GM12878 (cell line): ENCODE measurements around the gene CCDC187. TPM values are rescaled to one million over a fixed set of nuclear protein-coding genes. Genes with fewer than 3 reads are reported as not detected.

Experiments used
- EED ChIP-seq: sonication (generic); IDR thresholded peaks from 2 replicates; pipeline ENCODE4 v1.6.1; 2016; ENCODE audit warnings: antibody characterized with exemption, low read depth
- KDM1A ChIP-seq: fragments of 200-600 bp; sonication (generic); IDR thresholded peaks from 2 replicates; pipeline ENCODE4 v1.6.1; 2016; ENCODE audit warnings: borderline replicate concordance
- MYC ChIP-seq: IDR thresholded peaks from 2 replicates; pipeline ENCODE4 v1.6.1; 2011; ENCODE audit warnings: mild to moderate bottlenecking, low read length, moderate library complexity, inconsistent platforms; ENCODE audit not compliant: insufficient read depth, insufficient replicate concordance, insufficient read length, severe bottlenecking
- NFYA ChIP-seq: IDR thresholded peaks from 2 replicates; pipeline ENCODE4 v1.6.1; 2011; ENCODE audit warnings: low read depth, mild to moderate bottlenecking, low read length, improper control_type of control experiment, borderline replicate concordance
- POLR2A ChIP-seq: IDR thresholded peaks from 2 replicates; pipeline ENCODE4 v1.6.1; 2011; ENCODE audit warnings: low read depth, mild to moderate bottlenecking, low read length
- RAD21 ChIP-seq: IDR thresholded peaks from 2 replicates; pipeline ENCODE4 v1.6.1; 2011; ENCODE audit warnings: mild to moderate bottlenecking, low read depth, low read length, moderate library complexity; ENCODE audit not compliant: insufficient read depth
- SMAD5 ChIP-seq: IDR thresholded peaks from 2 replicates; pipeline ENCODE4 v1.6.1; 2016; ENCODE audit warnings: antibody characterized with exemption, low read depth
- SPI1 ChIP-seq: IDR thresholded peaks from 2 replicates; pipeline ENCODE4 v1.6.1; 2011; ENCODE audit warnings: low read depth, mild to moderate bottlenecking, low read length, moderate library complexity, borderline replicate concordance; ENCODE audit not compliant: insufficient read depth
- SUPT20H ChIP-seq: IDR thresholded peaks from 2 replicates; pipeline ENCODE4 v1.6.1; 2011; ENCODE audit warnings: low read depth, mild to moderate bottlenecking, low read length, moderate library complexity, borderline replicate concordance; ENCODE audit not compliant: control insufficient read depth
- TCF12 ChIP-seq: IDR thresholded peaks from 2 replicates; pipeline ENCODE4 v1.6.1; 2011; ENCODE audit warnings: low read depth, mild to moderate bottlenecking, low read length
- ZNF207 ChIP-seq: fragments of 450-650 bp; IDR thresholded peaks from 2 replicates; pipeline ENCODE4 v1.6.1; 2014; ENCODE audit warnings: antibody characterized with exemption, mild to moderate bottlenecking, borderline replicate concordance
- ZNF217 ChIP-seq: fragments of 450-650 bp; IDR thresholded peaks from 2 replicates; pipeline ENCODE4 v1.6.1; 2017; ENCODE audit warnings: antibody characterized with exemption, mild to moderate bottlenecking
- polyA plus RNA-seq, 11 experiments: library from polyadenylated mRNA; depleted of rRNA in 4 of 11; unstranded in 6 of 11; stranded (reverse) in 5 of 11; fragments of >200 nt; fragmentation: Nextera tagmentation in 4 of 11; fragmentation: Illumina TruSeq in 1 of 11; extraction: Ambion mirVana in 4 of 11; extraction: Trizol in 1 of 11; gene quantifications; 1 replicate in 1 of 11; 2 replicates in 10 of 11; pipeline versions ENCODE4 v1.2.1 to v1.2.3, GENCODE V29; 2011 to 2016; ENCODE audit warnings: inconsistent platforms in 2 of 11, missing spikeins in 2 of 11, low read depth in 1 of 11
- total RNA-seq, 4 experiments: library from RNA; depleted of rRNA in 3 of 4; stranded (reverse); fragments of >200 nt in 3 of 4; fragmentation: Illumina TruSeq in 1 of 4; extraction: Trizol in 1 of 4; gene quantifications; 2 replicates each; pipeline versions ENCODE4 v1.2.1 to v1.2.3, GENCODE V29; 2013 to 2021
- TF ChIP-seq, protein P1 (sequence below): fragments of 450-650 bp; IDR thresholded peaks from 2 replicates; pipeline ENCODE4 v1.6.1; 2016; ENCODE audit warnings: mild to moderate bottlenecking
- TF ChIP-seq, protein P2 (sequence below): fragments of 450-650 bp; IDR thresholded peaks from 2 replicates; pipeline ENCODE4 v1.6.1; 2017; ENCODE audit warnings: mild to moderate bottlenecking, moderate library complexity
- TF ChIP-seq, protein P3 (sequence below): IDR thresholded peaks from 2 replicates; pipeline ENCODE4 v1.6.1; 2012; ENCODE audit warnings: low read depth, low read length, improper control_type of control experiment
- TF ChIP-seq, protein P4 (sequence below): IDR thresholded peaks from 2 replicates; pipeline ENCODE4 v1.6.1; 2012; ENCODE audit warnings: low read depth, low read length, improper control_type of control experiment
- TF ChIP-seq, protein P5 (sequence below): fragments of 150-350 bp; IDR thresholded peaks from 2 replicates; pipeline ENCODE4 v1.6.1; 2016; ENCODE audit warnings: low read depth, low read length

CCDC187 gene
- total and polyA plus RNA-seq, 10 of the 15 experiments (the other 5 are each of a cell fraction or from before 2014, with no cell fraction given), result 0.04 to 0.23 (median 0.04) TPM; not detected in 7

DNA sequence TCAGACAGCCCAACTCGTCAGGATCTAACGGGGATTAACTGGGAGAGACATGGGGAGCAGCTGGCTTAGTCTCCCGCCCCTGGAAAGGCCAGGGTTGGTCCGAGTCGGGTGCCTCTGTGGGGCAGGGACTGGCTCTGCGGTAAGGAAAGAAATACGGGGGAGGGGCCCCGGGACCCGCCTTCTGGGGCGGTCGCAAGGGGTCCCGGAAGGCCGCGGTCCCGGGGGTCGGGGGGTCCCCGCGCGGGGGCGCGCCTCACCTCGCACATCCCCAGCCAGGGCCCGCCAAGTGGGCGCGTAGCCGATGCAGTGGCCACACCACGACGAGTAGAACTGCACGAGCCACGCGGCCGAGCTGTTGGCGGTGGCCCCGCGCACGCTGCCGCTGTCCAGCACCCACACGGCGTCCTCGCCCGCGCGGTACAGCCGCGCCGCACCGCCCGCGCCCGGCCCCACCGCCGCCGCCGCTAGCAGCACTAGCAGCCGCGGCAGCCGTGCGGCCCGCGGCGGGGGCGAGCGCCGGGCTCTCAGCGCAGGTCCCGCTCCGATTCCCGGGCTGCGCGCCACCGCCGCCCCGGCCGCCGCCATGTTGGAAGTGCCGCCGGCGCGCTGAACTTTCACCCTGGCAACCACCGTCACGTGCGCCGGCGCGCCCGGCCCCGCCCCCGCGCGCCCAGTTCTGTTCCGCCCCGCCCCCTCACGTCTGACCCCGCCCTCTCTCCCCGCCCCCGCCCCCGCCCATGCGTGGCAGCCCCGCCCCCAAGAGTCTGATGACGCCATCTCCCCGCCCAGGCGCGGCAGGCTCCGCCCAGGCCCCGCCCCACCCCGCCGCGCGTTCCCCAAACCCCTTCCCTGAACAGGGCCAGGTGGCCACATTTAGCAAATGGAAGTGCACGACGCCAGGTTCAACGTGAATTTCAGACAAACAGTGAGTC is 58.4 kb downstream of the CCDC187 start, which contains the start of gene QSOX2 (continued):
- no peak for TF ChIP-seq SMAD5
- TF ChIP-seq NFYA, result no peak
- TF ChIP-seq, protein P1, sequence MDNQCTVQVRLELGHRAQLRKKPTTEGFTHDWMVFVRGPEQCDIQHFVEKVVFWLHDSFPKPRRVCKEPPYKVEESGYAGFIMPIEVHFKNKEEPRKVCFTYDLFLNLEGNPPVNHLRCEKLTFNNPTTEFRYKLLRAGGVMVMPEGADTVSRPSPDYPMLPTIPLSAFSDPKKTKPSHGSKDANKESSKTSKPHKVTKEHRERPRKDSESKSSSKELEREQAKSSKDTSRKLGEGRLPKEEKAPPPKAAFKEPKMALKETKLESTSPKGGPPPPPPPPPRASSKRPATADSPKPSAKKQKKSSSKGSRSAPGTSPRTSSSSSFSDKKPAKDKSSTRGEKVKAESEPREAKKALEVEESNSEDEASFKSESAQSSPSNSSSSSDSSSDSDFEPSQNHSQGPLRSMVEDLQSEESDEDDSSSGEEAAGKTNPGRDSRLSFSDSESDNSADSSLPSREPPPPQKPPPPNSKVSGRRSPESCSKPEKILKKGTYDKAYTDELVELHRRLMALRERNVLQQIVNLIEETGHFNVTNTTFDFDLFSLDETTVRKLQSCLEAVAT, result no peak
- TF ChIP-seq, protein P2, sequence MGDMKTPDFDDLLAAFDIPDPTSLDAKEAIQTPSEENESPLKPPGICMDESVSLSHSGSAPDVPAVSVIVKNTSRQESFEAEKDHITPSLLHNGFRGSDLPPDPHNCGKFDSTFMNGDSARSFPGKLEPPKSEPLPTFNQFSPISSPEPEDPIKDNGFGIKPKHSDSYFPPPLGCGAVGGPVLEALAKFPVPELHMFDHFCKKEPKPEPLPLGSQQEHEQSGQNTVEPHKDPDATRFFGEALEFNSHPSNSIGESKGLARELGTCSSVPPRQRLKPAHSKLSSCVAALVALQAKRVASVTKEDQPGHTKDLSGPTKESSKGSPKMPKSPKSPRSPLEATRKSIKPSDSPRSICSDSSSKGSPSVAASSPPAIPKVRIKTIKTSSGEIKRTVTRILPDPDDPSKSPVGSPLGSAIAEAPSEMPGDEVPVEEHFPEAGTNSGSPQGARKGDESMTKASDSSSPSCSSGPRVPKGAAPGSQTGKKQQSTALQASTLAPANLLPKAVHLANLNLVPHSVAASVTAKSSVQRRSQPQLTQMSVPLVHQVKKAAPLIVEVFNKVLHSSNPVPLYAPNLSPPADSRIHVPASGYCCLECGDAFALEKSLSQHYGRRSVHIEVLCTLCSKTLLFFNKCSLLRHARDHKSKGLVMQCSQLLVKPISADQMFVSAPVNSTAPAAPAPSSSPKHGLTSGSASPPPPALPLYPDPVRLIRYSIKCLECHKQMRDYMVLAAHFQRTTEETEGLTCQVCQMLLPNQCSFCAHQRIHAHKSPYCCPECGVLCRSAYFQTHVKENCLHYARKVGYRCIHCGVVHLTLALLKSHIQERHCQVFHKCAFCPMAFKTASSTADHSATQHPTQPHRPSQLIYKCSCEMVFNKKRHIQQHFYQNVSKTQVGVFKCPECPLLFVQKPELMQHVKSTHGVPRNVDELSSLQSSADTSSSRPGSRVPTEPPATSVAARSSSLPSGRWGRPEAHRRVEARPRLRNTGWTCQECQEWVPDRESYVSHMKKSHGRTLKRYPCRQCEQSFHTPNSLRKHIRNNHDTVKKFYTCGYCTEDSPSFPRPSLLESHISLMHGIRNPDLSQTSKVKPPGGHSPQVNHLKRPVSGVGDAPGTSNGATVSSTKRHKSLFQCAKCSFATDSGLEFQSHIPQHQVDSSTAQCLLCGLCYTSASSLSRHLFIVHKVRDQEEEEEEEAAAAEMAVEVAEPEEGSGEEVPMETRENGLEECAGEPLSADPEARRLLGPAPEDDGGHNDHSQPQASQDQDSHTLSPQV, result no peak
- TF ChIP-seq, protein P3, sequence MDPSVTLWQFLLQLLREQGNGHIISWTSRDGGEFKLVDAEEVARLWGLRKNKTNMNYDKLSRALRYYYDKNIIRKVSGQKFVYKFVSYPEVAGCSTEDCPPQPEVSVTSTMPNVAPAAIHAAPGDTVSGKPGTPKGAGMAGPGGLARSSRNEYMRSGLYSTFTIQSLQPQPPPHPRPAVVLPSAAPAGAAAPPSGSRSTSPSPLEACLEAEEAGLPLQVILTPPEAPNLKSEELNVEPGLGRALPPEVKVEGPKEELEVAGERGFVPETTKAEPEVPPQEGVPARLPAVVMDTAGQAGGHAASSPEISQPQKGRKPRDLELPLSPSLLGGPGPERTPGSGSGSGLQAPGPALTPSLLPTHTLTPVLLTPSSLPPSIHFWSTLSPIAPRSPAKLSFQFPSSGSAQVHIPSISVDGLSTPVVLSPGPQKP, result no peak
- no peak for TF ChIP-seq KDM1A
- TF ChIP-seq, protein P4, sequence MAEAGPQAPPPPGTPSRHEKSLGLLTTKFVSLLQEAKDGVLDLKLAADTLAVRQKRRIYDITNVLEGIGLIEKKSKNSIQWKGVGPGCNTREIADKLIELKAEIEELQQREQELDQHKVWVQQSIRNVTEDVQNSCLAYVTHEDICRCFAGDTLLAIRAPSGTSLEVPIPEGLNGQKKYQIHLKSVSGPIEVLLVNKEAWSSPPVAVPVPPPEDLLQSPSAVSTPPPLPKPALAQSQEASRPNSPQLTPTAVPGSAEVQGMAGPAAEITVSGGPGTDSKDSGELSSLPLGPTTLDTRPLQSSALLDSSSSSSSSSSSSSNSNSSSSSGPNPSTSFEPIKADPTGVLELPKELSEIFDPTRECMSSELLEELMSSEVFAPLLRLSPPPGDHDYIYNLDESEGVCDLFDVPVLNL, result no peak
- TF ChIP-seq, protein P5, sequence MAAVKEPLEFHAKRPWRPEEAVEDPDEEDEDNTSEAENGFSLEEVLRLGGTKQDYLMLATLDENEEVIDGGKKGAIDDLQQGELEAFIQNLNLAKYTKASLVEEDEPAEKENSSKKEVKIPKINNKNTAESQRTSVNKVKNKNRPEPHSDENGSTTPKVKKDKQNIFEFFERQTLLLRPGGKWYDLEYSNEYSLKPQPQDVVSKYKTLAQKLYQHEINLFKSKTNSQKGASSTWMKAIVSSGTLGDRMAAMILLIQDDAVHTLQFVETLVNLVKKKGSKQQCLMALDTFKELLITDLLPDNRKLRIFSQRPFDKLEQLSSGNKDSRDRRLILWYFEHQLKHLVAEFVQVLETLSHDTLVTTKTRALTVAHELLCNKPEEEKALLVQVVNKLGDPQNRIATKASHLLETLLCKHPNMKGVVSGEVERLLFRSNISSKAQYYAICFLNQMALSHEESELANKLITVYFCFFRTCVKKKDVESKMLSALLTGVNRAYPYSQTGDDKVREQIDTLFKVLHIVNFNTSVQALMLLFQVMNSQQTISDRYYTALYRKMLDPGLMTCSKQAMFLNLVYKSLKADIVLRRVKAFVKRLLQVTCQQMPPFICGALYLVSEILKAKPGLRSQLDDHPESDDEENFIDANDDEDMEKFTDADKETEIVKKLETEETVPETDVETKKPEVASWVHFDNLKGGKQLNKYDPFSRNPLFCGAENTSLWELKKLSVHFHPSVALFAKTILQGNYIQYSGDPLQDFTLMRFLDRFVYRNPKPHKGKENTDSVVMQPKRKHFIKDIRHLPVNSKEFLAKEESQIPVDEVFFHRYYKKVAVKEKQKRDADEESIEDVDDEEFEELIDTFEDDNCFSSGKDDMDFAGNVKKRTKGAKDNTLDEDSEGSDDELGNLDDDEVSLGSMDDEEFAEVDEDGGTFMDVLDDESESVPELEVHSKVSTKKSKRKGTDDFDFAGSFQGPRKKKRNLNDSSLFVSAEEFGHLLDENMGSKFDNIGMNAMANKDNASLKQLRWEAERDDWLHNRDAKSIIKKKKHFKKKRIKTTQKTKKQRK, result no peak
- no peak for TF ChIP-seq ZNF207
- TF ChIP-seq RAD21, result no peak
- TF ChIP-seq SUPT20H, result no peak
- peak; percentile 66 for TF ChIP-seq MYC
- no peak for TF ChIP-seq EED
- TF ChIP-seq ZNF217, result no peak
- TF ChIP-seq POLR2A, result peak; percentile 69
- TF ChIP-seq SPI1, result no peak
- no peak for TF ChIP-seq TCF12
